Posterior cingulate gyrus (tissue), 11 donors: ENCODE results near the gene NR5A2.
A peak's percentile ranks its signal among the peaks of the same experiment; 100 is the strongest.
"Not testable (repeated sequence)": the region's sequence is repeated elsewhere in the genome, so short reads cannot be mapped to it uniquely, and the experiment has no call there.

ENCODE experiments used
- DNase-seq, 10 donors: peaks; one replicate each; pipeline versions ENCODE4 v3.0.0 to v3.0.0-alpha.2; 2020 to 2021; ENCODE audit warnings: mixed read lengths in 3 of 10
- intact Hi-C: fragments of 100-400 bp; cut with DNase I; formaldehyde crosslinking; loops from one replicate; pipeline ENCODE4 v1.15.1; 2023

The NR5A2 gene

DNA sequence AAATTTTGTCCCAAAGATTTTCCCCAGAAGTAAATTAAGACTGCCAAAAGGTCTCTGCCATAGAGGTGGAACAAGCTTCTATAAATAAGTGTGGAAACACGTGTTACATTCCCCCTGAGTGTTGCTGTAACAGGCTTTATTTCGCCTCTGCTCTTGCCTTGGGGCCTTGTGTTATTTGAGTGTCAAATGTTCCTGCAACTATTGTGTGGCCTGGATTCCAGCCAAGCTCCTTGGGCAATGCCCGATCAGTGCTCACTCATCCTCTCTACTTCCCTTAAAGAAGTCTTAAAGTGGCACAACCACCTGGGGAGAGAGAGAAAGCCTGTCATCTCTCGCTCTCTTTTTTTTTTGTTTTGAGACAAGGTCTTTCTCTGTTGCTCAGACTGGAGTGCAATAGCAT, 156.7 kb downstream of the NR5A2 start:
- peak in 5 of 10 donors; percentile 22 to 76 (median 38) for DNase-seq
- intact Hi-C loops: no loop called here

DNA sequence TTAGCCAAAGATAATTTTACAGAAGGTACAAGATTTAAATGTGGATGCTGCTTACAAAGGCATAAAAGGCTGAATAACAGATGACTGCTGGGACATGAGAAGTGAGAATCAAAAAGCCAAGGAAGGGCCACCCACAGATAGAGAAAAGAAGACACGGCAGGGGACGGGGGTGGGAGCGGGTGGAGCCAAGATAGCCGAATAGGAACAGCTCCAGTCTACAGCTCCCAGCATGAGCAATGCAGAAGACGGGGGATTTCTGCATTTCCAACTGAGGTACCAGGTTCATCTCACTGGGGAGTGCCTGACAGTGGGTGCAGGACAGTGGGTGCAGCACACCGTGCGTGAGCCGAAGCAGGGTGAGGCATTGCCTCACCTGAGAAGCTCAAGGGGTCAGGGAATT, 157.7 kb downstream of the NR5A2 start:
- intact Hi-C loops, DNase-seq: not testable (repeated sequence)

DNA sequence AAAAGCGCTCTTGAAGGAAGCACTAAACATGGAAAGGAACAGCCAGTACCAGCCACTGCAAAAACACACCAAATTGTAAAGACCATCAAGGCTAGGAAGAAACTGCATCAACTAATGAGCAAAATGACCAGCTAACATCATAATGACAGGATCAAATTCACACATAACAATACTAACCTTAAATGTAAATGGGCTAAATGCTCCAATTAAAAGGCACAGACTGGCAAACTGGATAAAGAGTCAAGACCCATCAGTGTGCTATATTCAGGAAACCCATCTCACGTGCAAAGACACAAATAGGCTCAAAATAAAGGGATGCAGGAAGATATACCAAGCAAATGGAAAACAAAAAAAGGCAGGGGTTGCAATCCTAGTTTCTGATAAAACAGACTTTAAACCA, 159.8 kb downstream of the NR5A2 start:
- DNase-seq, intact Hi-C loops: not testable (repeated sequence)

- DNase-seq: no peak
- intact Hi-C loops: no loop called here
These were observed 164.5 kb downstream of the NR5A2 start for GRCh38 chr1:200191993-200192392.

DNA sequence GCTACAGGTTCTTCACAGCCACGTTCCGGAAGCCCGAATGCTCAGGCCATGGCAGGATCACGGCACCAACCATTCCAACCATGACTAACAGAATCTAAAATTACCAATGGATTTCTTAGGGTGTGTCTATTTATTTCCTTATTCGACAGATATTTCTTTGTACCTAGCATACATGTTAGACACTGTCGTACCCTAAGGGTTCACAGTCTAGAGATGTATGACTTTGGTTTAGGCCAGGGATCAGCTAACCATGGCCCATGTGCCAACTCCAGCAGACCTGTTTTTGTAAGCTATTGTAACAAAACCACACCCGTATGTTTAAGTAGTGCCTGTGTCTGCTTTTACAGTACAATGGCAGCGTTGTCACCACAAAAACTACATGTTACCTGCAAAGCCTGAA, 167.0 kb downstream of the NR5A2 start:
- intact Hi-C loops: no loop called here
- no peak for DNase-seq

DNA sequence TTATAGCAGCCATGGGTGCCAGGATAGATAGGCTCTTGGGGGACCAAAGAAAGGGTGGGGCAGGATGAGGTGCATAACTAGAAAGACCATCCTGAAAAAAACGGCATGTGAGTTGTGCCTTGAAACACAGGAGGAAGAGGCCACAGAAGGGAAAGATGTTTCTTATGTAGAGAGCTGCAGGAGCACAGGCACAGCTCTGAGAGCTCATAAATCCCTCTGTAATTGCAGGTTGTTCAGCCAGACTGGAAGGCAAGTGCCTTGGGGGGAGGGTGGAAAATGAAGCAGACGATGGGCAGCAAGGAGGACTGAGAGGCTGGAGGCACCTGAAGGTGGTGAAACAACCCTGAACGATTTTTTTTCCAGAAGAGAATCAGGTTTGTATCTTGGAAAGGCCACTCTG, 170.7 kb downstream of the NR5A2 start:
- no peak for DNase-seq

DNA sequence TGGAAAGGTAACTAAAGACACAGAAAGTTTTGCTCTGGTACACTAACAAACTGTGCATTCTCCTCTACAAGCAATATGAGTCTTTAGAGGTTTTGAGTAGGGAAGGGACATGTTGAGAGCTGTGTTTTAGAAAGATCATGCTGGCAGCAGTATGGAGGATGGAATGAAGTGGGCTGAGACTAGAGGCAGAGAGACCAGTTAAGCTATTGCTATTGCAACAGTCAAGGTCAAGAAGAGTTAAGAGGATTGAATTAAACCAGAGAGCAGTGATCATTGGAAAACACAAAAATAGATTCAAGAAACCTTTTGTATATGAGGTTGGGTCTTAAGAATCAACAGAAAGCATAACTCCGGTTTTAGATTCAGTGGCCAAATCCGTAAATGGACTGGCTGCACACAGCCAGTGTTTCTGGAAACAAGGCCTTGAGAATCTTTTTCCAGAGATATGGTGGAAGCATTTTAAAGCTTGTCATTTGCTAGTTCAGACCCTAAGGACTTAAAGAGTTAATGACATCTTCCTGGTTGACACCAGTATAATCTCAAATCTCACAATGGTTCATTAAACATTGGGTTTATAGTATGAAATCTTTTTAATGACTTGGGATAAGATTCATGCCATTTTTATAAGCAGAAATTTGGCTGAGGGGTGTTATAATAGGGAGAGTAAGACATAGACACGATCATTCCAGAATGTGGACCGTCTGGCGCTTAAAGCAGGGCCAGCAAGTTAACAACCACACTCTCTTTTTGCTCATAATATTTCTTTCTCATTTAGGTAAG, 177.9 kb downstream of the NR5A2 start:
- DNase-seq: no peak
- intact Hi-C loops: no loop called here

More for the DNA sequence above, 170.7 kb downstream of the NR5A2 start:
- intact Hi-C loops: no loop called here

DNA sequence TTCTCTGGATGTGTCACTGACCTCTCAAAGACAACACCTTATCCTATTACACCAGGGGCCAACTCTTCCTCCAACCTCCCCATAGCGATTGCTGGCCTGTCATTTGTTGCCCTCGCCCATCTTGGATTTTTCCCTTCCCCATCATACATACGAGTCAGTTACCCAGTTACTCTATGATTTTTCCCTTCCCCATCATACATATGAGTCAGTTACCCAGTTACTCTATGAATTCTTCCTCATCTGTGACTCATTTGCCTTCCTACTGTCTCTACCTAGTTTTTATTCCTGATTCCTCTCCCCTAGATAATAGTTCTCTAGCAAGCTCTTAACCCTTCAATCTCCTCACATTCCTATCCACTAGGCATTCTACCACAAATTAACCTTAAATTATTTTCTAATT, 178.8 kb downstream of the NR5A2 start:
- intact Hi-C loops: no loop called here
- no peak for DNase-seq

- DNase-seq: no peak
- intact Hi-C loops: no loop called here
These were observed 179.3 kb downstream of the NR5A2 start for GRCh38 chr1:200206761-200207160.

GRCh38 chr1:200207711-200208126, 180.2 kb downstream of the NR5A2 start:
- no peak for DNase-seq
- intact Hi-C loops: no loop called here

DNA sequence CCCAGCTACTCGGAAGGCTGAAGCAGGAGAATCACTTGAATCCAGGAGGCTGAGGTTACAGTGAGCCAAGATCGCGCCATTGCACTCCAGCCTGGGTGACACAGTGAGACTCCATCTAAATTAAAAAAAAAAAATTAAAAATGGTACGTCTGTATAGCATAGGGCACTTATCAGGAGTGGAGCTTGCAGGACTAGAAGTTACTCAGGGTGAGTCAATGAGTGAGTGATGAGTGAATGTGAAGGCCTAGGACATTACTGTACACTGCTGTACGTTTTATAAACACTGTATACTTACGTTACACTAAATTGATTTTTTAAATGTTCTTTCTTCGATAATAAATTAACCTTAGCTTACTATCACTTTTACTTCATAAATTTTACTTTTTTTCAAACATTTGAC, 183.6 kb downstream of the NR5A2 start:
- intact Hi-C loops: no loop called here
- no peak for DNase-seq

- peak in 1 of 10 donors; percentile 66 for DNase-seq
- intact Hi-C loops: no loop called here
These were observed 185.9 kb downstream of the NR5A2 start for GRCh38 chr1:200213392-200213791.

DNA sequence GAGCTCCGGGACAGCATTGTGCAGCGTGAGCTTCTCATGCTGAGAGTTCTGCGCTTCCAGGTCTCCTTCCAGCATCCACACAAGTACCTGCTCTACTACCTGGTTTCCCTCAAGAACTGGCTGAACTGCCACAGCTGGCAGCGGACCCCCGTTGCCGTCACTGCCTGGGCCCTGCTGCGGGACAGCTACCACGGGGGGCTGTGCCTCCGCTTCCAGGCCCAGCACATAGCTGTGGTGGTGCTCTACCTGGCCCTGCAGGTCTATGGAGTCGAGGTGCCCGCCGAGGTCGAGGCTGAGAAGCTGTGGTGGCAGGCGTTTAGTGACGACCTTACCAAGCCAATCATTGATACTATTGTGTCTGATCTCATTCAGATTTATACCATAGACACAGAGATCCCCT, 186.4 kb downstream of the NR5A2 start:
- peak in 1 of 10 donors; percentile 75 for DNase-seq
- intact Hi-C loops: no loop called here

DNA sequence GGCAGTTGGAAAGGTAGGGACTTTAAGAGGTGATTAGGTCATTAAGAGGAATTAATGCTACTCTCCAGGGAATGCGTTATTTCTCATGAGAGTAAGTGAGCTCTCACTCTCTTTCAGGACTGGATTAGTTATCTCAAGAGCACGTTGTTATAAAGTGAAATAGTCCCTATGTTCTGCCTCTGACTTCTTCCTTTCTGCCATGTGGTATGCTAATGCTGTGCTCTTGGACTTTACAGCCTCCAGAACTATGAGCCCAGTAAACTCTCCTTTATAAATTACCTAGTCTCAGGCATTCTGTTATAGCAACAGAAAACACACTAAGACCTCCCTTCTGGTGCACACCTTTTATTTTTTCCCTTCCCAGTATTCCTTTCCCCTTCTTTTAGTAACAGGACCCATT, 187.8 kb downstream of the NR5A2 start:
- intact Hi-C loops: no loop called here
- DNase-seq: no peak

DNA sequence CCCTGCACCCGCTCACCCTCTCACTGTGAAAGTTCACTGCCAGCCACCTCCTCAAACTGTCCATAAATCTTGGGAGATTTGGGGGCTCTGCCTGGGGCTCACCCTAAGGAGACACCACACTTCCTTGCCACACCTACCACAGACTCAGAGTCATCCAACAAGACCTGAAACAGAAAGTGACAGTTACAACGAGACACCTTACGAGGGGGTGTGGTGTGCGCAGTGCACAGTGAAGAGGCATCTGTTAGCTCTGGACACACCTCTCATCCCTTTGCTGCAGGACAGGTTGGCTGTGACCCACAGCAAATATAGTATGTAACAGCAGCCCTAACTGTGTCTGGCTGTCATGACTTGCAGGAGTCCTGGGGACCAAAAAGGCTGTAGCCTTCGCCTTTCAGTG, 190.2 kb downstream of the NR5A2 start:
- intact Hi-C loops: no loop called here

GRCh38 chr1:200221614-200222282, 194.2 kb downstream of the NR5A2 start:
- intact Hi-C loops: no loop called here

More for the DNA sequence above, 190.2 kb downstream of the NR5A2 start:
- no peak for DNase-seq

GRCh38 chr1:200223207-200223606, 195.7 kb downstream of the NR5A2 start:
- intact Hi-C loops: no loop called here
- no peak for DNase-seq

More at GRCh38 chr1:200221614-200222282, 194.2 kb downstream of the NR5A2 start:
- DNase-seq: no peak

GRCh38 chr1:200223613-200224012, 196.1 kb downstream of the NR5A2 start:
- intact Hi-C loops: no loop called here
- no peak for DNase-seq

DNA sequence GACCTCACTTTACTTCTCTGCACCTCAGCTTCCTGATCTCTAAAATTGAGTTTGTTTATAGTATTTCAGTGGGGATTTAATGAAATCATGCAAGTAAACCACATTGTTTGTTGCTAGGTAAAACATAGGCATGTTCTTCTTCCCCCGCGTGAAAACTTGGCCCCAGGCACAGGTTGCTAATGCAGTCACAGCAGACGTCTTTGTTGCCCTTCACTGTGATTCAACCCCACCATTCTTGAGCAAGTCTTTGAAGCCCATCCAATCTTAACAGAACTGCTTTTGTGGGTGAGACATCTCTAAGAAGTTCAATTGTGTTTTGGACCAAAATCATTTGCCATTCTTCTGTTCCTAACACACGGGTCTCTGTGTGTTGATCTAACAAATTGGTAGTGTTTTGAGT, 196.8 kb downstream of the NR5A2 start:
- intact Hi-C loops: no loop called here

GRCh38 chr1:200226268-200226968, 198.9 kb downstream of the NR5A2 start:
- intact Hi-C loops: no loop called here
- no peak for DNase-seq

More for the DNA sequence above, 196.8 kb downstream of the NR5A2 start:
- DNase-seq: no peak

DNA sequence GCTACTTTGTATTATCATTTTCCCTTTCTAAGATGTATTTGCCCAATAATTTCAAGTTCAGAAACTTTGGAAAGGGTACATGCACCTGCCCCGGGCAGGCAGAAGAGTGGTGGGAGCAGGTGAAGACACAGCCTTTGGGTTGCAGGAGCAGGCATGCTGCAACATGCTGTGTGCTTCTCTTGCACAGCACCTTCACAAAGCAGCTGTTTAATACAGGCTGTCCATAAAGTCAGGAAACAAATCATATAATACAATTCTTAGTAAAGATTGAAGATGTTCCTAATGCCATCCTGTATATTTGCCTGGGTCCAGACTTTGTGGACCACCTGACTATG, 199.4 kb downstream of the NR5A2 start:
- intact Hi-C loops: no loop called here
- DNase-seq: no peak
